Uterus (tissue), 4 donors: ENCODE data around the gene PTPRG. TPM values are rescaled to one million over a fixed set of nuclear protein-coding genes. Genes with fewer than 3 reads are reported as not detected.

Source experiments
- DNase-seq, 2 donors: peaks; one replicate each; pipeline ENCODE4 v3.0.0-alpha.2; 2019 to 2020
- H3K27ac ChIP-seq, 2 donors: fragments of 200-600 bp; sonication (generic); 1 replicate in 1 of 2; 2 replicates in 1 of 2; pipeline ENCODE4 v1.5.1; 2016 to 2018
- H3K27me3 ChIP-seq, 2 donors: fragments of 200-600 bp; sonication (generic); one replicate each; pipeline ENCODE4 v1.5.1; 2018 to 2019; ENCODE audit warnings: control low read depth in 1 of 2
- H3K36me3 ChIP-seq, 2 donors: fragments of 200-600 bp; sonication (generic); one replicate each; pipeline ENCODE4 v1.5.1; 2019; ENCODE audit warnings: control low read depth in 1 of 2
- H3K4me1 ChIP-seq, 2 donors: fragments of 200-600 bp; sonication (generic); one replicate each; pipeline ENCODE4 v1.5.1; 2018 to 2019; ENCODE audit warnings: control low read depth in 1 of 2
- H3K4me3 ChIP-seq, 2 donors: fragments of 200-600 bp; sonication (generic); 1 replicate in 1 of 2; 2 replicates in 1 of 2; pipeline ENCODE4 v1.5.1; 2018 to 2019; ENCODE audit warnings: mild to moderate bottlenecking in 1 of 2
- H3K9me3 ChIP-seq, 2 donors: fragments of 200-600 bp; sonication (generic); one replicate each; pipeline ENCODE4 v1.5.1; 2019; ENCODE audit warnings: control low read depth in 1 of 2
- POLR2A ChIP-seq, 2 donors: fragments of 450-650 bp; IDR thresholded peaks; one replicate each; pipeline ENCODE4 v1.6.1; 2016; ENCODE audit warnings: antibody characterized with exemption in 2 of 2, mild to moderate bottlenecking in 1 of 2, moderate library complexity in 1 of 2
- intact Hi-C: fragments of 100-400 bp; cut with DNase I; formaldehyde crosslinking; loops from one replicate; pipeline ENCODE4 v1.15.1; 2023; ENCODE audit warnings: low total_unique reads
- total RNA-seq, 4 donors: library from RNA; depleted of rRNA in 3 of 4; stranded (reverse); fragments of >200 nt in 3 of 4; gene quantifications; one replicate each; pipeline versions ENCODE4 v1.1.0 to v1.2.4, GENCODE V29; 2014 to 2023
- TF ChIP-seq, protein P1 (sequence below), 4 experiments: fragments of 200-600 bp in 2 of 4; fragments of 450-650 bp in 2 of 4; sonication (generic) in 2 of 4; IDR thresholded peaks; one replicate each; pipeline ENCODE4 v1.5.1; 2016 to 2019; ENCODE audit warnings: antibody characterized with exemption in 4 of 4, mild to moderate bottlenecking in 2 of 4, moderate library complexity in 1 of 4
- donor health status: DM: yes; HTN: yes; CAD: no.

PTPRG gene
- total RNA-seq, 4 donors from 2014 or later = 43.5 to 136 (median 62.6) TPM

GRCh38 chr3:61974662-61975061, 413.3 kb downstream of the PTPRG start:
- Histone ChIP-seq H3K36me3 (no peaks in the 10 kb centered on the region), H3K4me3 (no peak overlapping the region), H3K27me3 (no peaks in the 10 kb centered on the region), H3K27ac (no peak overlapping the region), H3K9me3 (no peaks in the 10 kb centered on the region), H3K4me1 (no peaks in the 10 kb centered on the region)
- no peak for TF ChIP-seq POLR2A (IDR thresholded peaks at IDR 0.05)
- TF ChIP-seq, protein P1, sequence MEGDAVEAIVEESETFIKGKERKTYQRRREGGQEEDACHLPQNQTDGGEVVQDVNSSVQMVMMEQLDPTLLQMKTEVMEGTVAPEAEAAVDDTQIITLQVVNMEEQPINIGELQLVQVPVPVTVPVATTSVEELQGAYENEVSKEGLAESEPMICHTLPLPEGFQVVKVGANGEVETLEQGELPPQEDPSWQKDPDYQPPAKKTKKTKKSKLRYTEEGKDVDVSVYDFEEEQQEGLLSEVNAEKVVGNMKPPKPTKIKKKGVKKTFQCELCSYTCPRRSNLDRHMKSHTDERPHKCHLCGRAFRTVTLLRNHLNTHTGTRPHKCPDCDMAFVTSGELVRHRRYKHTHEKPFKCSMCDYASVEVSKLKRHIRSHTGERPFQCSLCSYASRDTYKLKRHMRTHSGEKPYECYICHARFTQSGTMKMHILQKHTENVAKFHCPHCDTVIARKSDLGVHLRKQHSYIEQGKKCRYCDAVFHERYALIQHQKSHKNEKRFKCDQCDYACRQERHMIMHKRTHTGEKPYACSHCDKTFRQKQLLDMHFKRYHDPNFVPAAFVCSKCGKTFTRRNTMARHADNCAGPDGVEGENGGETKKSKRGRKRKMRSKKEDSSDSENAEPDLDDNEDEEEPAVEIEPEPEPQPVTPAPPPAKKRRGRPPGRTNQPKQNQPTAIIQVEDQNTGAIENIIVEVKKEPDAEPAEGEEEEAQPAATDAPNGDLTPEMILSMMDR (IDR thresholded peaks at IDR 0.05) = no peak
- DNase-seq = no peak
- intact Hi-C loops = no loop called here

GRCh38 chr3:61975199-61975598, 413.8 kb downstream of the PTPRG start:
- Histone ChIP-seq H3K27ac (no peak overlapping the region), H3K36me3 (no peaks in the 10 kb centered on the region), H3K4me1 (no peaks in the 10 kb centered on the region), H3K27me3 (no peaks in the 10 kb centered on the region), H3K9me3 (no peaks in the 10 kb centered on the region), H3K4me3 (no peak overlapping the region)
- DNase-seq = no peak
- intact Hi-C loops = no loop called here
- TF ChIP-seq, protein P1 (IDR thresholded peaks at IDR 0.05) = no peak
- TF ChIP-seq POLR2A (IDR thresholded peaks at IDR 0.05) = no peak

- Histone ChIP-seq H3K27me3 (no peaks in the 10 kb centered on the region), H3K4me1 (no peaks in the 10 kb centered on the region), H3K4me3 (no peak overlapping the region), H3K27ac (no peak overlapping the region), H3K36me3 (no peaks in the 10 kb centered on the region), H3K9me3 (no peaks in the 10 kb centered on the region)
- TF ChIP-seq, protein P1 (IDR thresholded peaks at IDR 0.05) = no peak
- no peak for TF ChIP-seq POLR2A (IDR thresholded peaks at IDR 0.05)
- intact Hi-C loops = no loop called here
- no peak for DNase-seq
Observed at GRCh38 chr3:61975936-61976335, 414.6 kb downstream of the PTPRG start.

DNA sequence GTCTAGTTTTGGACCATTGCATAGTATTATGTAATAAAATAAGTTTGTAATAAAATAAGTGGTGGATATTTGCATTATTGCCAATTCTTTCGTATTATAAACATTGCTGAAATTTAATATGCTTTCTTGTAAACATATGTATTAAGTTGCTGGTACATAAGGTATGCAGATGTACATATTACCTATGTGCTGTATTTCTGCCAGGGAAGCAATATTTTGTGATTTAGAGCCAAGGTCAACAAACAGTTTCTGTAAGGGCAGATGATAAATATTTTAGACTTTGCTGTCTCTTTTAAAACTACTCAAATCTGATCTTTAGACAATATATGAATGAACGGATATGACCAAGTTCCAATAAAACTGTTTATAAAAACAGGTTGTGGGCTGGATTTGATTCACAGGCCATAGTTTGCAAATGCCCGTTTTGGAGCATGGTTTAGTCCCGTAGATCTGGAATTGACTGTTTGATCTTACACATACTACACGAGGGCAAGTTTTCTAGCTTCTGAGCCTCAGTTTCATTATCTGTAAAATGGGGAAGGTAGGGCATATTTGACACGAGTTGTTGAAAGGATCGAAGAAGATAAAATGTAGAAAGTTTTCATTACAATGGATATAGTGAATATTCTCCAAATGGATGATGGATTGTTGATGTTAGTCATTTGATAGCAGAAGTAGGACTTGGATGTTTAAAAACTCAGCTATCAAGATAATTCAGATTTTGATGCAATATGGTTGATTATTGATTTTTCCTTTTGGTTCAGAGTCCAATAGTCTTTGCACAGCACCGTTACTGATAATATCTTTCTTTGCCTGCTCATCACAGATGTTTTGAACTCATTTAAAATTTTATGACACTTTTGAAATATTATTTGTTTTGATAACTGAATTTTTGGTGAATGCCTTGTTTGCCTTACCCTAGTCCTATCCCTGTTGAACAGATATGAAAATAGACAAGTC, 417.4 kb downstream of the PTPRG start:
- Histone ChIP-seq H3K4me1 (no peaks in the 10 kb centered on the region), H3K27me3 (no peaks in the 10 kb centered on the region), H3K4me3 (no peak overlapping the region), H3K27ac (no peak overlapping the region), H3K9me3 (no peaks in the 10 kb centered on the region), H3K36me3 (no peaks in the 10 kb centered on the region)
- intact Hi-C loops = no loop called here
- TF ChIP-seq, protein P1 (IDR thresholded peaks at IDR 0.05) = no peak
- no peak for TF ChIP-seq POLR2A (IDR thresholded peaks at IDR 0.05)
- no peak for DNase-seq

- Histone ChIP-seq H3K4me3 (no peak overlapping the region), H3K36me3 (no peaks in the 10 kb centered on the region), H3K27ac (peak overlapping the region in 1 of 2 donors; percentile 59), H3K9me3 (no peaks in the 10 kb centered on the region), H3K4me1 (no peaks in the 10 kb centered on the region), H3K27me3 (no peaks in the 10 kb centered on the region)
- TF ChIP-seq, protein P1 (IDR thresholded peaks at IDR 0.05) = no peak
- TF ChIP-seq POLR2A (IDR thresholded peaks at IDR 0.05) = no peak
- DNase-seq = no peak
- intact Hi-C loops = no loop called here
Observed at GRCh38 chr3:61979638-61980037, 418.3 kb downstream of the PTPRG start.
